Measurements from ENCODE around the gene TLE3.

Gene TLE3

GRCh38 chr15:70098461-70099166, 897 bp upstream of the TLE3 start:
- DNase-seq, result no peak

GRCh38 chr15:70098153-70098460, 390 bp upstream of the TLE3 start:
- no peak for DNase-seq

GRCh38 chr15:70097063-70097320, 725 bp downstream of the TLE3 start:
- DNase-seq, result no peak

- no peak for DNase-seq
Measured at GRCh38 chr15:70096215-70097062, 1.3 kb downstream of the TLE3 start.

GRCh38 chr15:70095408-70096214, 2.1 kb downstream of the TLE3 start:
- DNase-seq, result no peak

DNA sequence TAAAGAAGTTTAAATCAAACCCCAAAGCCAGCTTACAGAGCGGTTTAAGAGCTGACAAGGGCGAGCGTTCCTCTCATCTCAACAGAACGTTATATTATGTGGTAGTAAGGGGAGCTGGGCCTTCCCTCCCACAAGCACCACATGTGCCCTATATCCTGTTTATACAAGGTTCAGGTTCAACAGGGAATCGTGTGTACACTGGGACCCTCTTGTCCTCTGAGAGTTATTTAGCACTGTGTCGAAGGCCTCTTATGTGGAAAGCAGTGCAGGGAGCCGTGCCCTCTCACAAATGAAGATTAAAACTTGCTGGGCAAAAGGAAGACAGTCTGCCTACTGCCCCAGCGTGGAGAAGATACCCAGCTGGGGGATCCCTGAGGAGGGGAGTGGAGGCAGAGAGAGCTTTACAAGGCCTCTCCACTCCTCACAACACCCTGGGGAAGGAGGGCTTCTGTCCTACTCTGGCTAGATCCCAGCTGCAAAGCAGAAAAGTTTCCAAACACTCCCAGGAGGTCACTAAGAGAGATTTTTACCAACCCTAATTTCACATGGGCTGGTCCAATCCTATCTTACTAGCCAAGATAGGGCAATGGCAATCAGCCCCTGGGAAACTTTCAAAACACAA, 2.9 kb downstream of the TLE3 start:
- DNase-seq, result no peak

GRCh38 chr15:70093481-70094319, 4.0 kb downstream of the TLE3 start:
- no peak for DNase-seq

DNA sequence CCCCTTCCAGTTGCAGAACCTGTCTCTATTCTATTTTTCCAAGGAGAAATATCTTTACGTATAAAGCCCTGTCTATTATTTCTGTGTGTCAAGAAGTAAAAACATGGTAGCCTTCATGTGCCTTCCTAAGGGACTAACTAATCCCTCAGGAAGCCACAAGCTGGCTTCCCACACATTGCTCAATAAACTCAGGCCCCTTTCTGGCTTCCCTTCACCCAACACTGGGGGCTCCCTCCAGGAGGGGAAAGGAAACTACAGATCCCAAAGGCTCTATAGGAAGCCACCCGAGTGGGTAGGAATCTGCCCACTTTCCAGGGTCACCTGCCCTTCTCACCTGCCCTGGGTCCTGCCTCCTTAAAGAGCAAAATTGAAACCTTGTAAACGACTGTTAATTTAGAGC, 4.6 kb downstream of the TLE3 start:
- DNase-seq, result no peak

DNA sequence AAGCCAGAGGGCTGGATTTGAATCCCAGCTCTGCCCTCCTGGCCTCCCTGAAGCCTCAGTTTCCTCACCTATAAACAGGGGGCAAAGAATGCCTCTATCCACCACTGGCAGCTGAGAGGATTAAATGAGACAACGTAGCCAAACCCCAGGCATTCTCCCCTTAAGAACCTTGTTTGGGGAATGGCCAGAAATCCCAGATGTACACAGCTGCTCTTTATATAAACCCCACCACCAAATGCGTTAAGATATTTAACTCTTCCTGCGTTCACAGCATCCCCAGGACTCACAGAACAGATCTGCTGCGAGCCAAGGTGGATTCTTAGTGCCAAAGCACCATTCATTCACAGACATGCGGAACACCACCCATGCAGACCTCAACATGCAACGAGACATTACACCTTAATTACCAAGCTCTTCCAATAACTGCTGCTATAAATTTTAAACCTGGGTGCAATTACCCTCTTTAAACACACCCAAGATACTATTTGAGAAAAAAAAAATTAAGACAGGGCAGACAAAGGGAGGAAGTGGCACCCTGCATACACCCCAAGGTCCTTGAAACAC, 5.2 kb downstream of the TLE3 start:
- no peak for DNase-seq

- DNase-seq, result no peak
Measured at GRCh38 chr15:70091726-70092463, 5.8 kb downstream of the TLE3 start.

DNA sequence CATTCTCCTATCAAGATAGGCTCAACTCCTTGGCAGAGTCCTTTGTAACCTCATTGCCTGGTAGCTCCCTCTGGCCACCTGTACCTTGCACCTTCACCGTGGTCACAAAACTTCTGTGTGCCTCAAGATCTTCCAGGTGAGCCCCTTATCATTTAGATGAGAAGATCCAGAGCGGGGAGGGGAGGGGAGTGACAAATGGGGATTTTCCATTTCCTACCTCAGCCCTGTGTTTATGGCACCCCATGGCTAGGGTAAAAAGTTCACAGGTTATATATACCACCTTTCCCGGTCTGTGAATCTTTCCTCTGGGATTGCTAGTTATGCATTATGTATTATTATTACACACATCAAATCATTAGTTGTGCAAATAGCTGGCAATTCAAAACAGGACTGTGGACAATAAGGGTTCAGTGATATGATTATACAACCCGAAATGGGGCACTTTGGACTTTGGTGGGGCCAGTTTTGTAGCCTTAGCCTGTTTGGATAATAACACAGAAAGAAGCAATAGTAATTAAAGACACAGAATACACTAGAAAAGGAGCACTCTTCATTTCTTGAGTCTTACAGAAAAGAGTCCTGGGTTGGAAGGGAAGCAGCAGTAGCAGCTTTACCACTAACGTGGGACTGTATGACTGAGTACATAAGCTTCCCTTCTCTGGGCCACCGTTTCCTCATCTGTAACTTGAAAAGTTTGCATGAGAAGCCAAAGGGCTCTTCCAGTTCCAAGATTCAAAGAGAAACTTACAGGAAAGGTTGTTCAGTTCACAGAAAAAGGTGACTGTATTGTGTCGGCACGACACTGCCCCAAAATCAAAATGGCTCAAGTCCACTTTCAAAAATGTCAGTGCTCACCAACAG, 7.1 kb downstream of the TLE3 start:
- no peak for DNase-seq

DNA sequence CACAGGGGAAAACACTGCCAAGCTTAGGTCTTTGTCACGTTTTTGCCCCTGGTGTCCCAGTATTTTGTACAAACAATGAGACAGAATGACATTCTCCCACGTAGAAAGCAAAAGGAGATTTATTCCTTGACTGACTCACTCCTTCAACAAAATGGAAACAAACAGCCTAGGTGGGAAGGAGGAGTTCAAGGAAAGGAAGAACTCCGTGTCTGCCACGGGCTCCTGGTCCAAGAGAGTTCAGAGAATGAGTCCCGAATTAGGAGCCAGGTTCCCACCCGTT, 8.1 kb downstream of the TLE3 start:
- no peak for DNase-seq

DNA sequence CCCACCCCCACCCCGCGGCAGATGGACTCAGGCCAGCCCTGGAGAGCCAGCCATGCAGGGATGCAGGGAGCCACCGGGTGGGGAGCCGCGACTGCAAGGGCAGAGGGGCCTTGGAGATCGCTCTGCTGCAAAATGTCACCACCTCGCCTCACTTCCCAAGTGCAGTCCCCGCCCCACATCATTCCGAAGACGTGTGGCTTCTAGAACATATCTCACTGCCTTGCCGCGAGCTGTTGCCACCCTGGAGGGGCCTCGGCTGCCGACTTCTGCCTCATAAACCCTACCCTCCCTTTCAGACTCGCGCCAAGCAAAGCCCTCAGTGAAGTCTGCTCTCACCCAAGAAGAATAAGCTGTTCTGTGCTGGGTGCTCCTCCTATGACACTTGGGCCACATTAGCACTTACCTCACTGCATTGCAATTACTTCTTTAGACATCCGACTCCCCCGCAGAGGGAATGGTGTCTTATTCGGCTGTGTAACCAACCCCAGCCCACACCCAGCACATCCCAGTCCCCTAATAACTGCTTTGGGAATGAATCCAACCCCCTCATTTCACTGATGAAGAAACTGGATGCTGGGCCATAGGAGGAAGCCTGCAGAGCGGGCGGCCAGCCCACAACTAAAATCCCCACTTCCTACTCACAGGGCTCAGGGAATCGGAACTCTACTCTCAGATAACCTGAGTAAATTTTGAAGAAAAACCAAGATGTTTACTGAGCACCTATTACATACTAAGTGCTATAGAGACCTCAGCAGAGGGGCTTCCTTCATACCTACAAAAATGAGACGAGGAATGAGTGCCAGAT, 8.6 kb downstream of the TLE3 start:
- DNase-seq, result no peak

GRCh38 chr15:70088455-70088854, 9.3 kb downstream of the TLE3 start:
- no peak for DNase-seq

DNA sequence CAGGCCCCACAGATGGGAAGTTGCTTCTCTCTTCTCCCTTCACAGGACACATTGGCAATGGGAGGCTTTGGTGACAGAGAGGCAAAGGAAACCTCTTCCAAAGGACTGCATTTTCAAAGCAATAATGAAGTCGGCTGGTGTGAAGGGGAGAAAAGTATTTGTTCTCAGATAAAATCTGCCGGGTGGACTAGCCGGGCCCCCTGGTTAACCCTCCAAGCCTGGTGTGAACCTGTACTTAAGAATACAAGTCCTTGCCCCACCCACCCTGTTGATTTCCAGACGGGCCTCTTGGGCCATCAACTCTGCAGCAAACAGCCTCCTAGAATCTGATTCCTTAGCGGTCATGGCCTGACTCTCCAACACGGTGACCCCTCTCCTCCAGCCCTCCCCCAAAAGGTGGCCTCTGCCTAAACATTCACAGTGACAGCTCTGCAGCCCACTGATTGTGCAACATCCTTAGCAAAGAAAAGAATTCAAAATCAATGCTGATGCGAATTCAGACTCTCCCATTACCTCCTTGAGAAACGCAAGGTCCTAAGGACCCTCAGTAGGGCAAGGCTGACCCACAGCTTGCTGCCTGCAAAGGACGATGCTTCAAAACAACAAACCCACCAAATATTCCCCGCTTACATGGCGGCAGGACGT, 9.9 kb downstream of the TLE3 start:
- DNase-seq, result no peak

DNA sequence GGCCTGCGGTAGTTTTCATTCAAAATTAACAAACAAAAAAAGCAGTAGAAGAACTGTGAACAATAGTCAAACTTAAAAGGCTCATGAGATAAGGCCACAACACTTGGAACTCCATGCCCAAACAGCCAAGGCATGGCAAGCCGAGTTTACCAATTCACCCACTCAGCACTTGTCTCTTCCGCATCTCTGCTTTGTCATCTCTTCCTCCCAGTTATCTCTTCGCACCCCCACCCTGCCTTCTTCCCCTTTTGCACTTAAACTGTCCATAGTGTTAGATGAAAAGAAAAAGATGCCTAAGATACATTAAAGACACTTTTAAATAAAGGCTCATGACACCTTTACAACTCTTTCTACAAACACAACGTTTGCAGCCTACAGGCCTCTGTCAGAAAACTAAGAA, 11.1 kb downstream of the TLE3 start:
- DNase-seq, result no peak

- no peak for DNase-seq
Measured at GRCh38 chr15:70084461-70084860, 13.3 kb downstream of the TLE3 start.

GRCh38 chr15:70083946-70084345, 13.8 kb downstream of the TLE3 start:
- no peak for DNase-seq

DNA sequence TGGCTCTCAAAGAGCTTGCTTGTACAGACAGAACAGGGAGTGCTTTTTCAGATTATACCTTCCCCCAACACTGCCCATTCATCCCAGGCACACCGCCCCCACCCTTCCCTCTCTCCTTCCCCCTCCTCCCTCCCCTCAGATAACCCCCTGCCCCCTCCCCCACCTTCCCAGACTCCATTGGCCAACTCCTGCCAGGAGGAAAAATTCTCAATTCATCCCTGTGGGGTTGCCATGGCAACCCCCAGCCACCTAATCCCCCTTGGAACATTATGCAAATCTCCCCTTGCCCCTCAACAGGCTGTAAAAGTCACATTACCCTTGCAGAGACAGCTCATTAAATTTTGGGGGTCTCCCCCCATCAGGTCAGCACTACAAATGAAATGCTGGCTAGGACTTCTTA, 14.3 kb downstream of the TLE3 start:
- no peak for DNase-seq

Data from SIG-M5 (cell line).